Gastroesophageal sphincter (tissue), 3 donors: ENCODE data around the gene TAGLN3.

Source experiments
- POLR2A ChIP-seq, 2 donors: fragments of 450-650 bp; IDR thresholded peaks; one replicate each; pipeline ENCODE4 v1.6.1; 2017; ENCODE audit warnings: antibody characterized with exemption in 2 of 2, mild to moderate bottlenecking in 2 of 2, moderate library complexity in 1 of 2
- POLR2AphosphoS5 ChIP-seq: sonication (generic); formaldehyde crosslinking; IDR thresholded peaks from one replicate; pipeline ENCODE4 v1.6.1; 2017; ENCODE audit warnings: antibody characterized with exemption
- TF ChIP-seq, protein P1 (sequence below), 4 experiments: fragments of 200-600 bp in 2 of 4; fragments of 450-650 bp in 2 of 4; sonication (generic) in 1 of 4; IDR thresholded peaks; one replicate each; pipeline ENCODE4 v1.5.1; 2017 to 2019; ENCODE audit warnings: antibody characterized with exemption in 4 of 4, mild to moderate bottlenecking in 2 of 4, moderate library complexity in 2 of 4

DNA sequence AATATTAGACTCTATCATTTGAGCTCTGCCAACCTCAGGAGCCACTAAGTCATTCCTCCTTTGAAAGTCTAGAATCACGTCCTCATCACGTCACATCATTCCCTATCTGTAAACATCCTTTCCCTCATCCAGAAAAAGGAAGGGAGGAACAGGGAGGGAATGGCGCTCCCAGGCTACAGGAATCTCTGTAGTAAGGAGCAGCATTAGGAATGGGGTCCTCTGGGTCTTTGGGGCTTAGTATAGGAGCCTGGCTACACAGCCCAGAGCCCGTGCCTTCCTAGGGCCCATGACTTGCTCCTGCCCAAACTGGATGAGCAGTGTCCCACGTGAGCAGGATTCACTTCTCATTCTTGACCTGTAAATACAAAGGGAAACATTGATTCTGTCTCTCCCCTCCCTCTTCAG, 1.6 kb downstream of the TAGLN3 start:
- TF ChIP-seq POLR2A (IDR thresholded peaks at IDR 0.05) (no peak), POLR2AphosphoS5 (no peak)
- TF ChIP-seq, protein P1, sequence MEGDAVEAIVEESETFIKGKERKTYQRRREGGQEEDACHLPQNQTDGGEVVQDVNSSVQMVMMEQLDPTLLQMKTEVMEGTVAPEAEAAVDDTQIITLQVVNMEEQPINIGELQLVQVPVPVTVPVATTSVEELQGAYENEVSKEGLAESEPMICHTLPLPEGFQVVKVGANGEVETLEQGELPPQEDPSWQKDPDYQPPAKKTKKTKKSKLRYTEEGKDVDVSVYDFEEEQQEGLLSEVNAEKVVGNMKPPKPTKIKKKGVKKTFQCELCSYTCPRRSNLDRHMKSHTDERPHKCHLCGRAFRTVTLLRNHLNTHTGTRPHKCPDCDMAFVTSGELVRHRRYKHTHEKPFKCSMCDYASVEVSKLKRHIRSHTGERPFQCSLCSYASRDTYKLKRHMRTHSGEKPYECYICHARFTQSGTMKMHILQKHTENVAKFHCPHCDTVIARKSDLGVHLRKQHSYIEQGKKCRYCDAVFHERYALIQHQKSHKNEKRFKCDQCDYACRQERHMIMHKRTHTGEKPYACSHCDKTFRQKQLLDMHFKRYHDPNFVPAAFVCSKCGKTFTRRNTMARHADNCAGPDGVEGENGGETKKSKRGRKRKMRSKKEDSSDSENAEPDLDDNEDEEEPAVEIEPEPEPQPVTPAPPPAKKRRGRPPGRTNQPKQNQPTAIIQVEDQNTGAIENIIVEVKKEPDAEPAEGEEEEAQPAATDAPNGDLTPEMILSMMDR (IDR thresholded peaks at IDR 0.05), result no peak
